Measurements from ENCODE around the gene FURIN.
"Not testable (repeated sequence)": the region's sequence is repeated elsewhere in the genome, so short reads cannot be mapped to it uniquely, and the experiment has no call there.

The FURIN gene

GRCh38 chr15:90871139-90871715, 2.8 kb downstream of the FURIN start:
- no peak for DNase-seq (ENCODE audit: extremely low read depth, low read depth)
- TF ChIP-seq CTCF (IDR thresholded peaks at IDR 0.05; ENCODE audit: low read depth, low read length), result no peak

- DNase-seq (ENCODE audit: extremely low read depth, low read depth), result no peak
- TF ChIP-seq CTCF (IDR thresholded peaks at IDR 0.05; ENCODE audit: low read depth, low read length), result no peak
Measured at GRCh38 chr15:90871716-90872485, 3.5 kb downstream of the FURIN start.

GRCh38 chr15:90872486-90873184, 4.2 kb downstream of the FURIN start:
- no peak for DNase-seq (ENCODE audit: extremely low read depth, low read depth)
- no peak for TF ChIP-seq CTCF (IDR thresholded peaks at IDR 0.05; ENCODE audit: low read depth, low read length)

GRCh38 chr15:90873488-90873997, 5.2 kb downstream of the FURIN start:
- DNase-seq (ENCODE audit: extremely low read depth, low read depth), result no peak
- TF ChIP-seq CTCF (IDR thresholded peaks at IDR 0.05; ENCODE audit: low read depth, low read length), result no peak

- TF ChIP-seq CTCF (IDR thresholded peaks at IDR 0.05; ENCODE audit: low read depth, low read length), result no peak
- no peak for DNase-seq (ENCODE audit: extremely low read depth, low read depth)
Measured at GRCh38 chr15:90873998-90874605, 5.7 kb downstream of the FURIN start.

- DNase-seq (ENCODE audit: extremely low read depth, low read depth), result not testable (repeated sequence)
Measured at GRCh38 chr15:90874986-90875385, 6.6 kb downstream of the FURIN start.

- no peak for TF ChIP-seq CTCF (IDR thresholded peaks at IDR 0.05; ENCODE audit: low read depth, low read length)
Measured at GRCh38 chr15:90875549-90875981, 7.2 kb downstream of the FURIN start.

More at GRCh38 chr15:90875549-90875981, 7.2 kb downstream of the FURIN start:
- DNase-seq (ENCODE audit: extremely low read depth, low read depth), result no peak

Measured in AG09319 (cell line).